GM10266 (cell line): ENCODE results near the gene APOL3.
"Not testable (repeated sequence)": the region's sequence is repeated elsewhere in the genome, so short reads cannot be mapped to it uniquely, and the experiment has no call there.

ENCODE experiments used
- DNase-seq: peaks from one replicate; pipeline ENCODE4 v3.0.0; 2012; ENCODE audit errors: extremely low spot score
- CTCF ChIP-seq: IDR thresholded peaks from 2 replicates; pipeline ENCODE4 v1.5.1; 2012; ENCODE audit warnings: mild to moderate bottlenecking, low read depth; ENCODE audit not compliant: control insufficient read depth, insufficient read depth; ENCODE audit errors: missing control alignments

APOL3 gene

GRCh38 chr22:36196254-36197064, 35.9 kb upstream of the APOL3 start:
- no peak for DNase-seq
- no peak for TF ChIP-seq CTCF

GRCh38 chr22:36194971-36195370, 34.4 kb upstream of the APOL3 start:
- TF ChIP-seq CTCF, result peak; percentile 62
- peak; percentile 34 for DNase-seq

GRCh38 chr22:36194385-36194784, 33.8 kb upstream of the APOL3 start:
- DNase-seq, result no peak
- TF ChIP-seq CTCF, result no peak

- TF ChIP-seq CTCF, result no peak
- DNase-seq, result no peak
Observed at GRCh38 chr22:36193577-36193976, 33.0 kb upstream of the APOL3 start.

GRCh38 chr22:36193171-36193570, 32.6 kb upstream of the APOL3 start:
- no peak for DNase-seq
- TF ChIP-seq CTCF, result no peak

GRCh38 chr22:36192542-36192941, 32.0 kb upstream of the APOL3 start:
- TF ChIP-seq CTCF, result no peak
- no peak for DNase-seq

- no peak for DNase-seq
- no peak for TF ChIP-seq CTCF
Observed at GRCh38 chr22:36191106-36191836, 30.7 kb upstream of the APOL3 start.

- DNase-seq, result not testable (repeated sequence)
Observed at GRCh38 chr22:36187862-36188261, 27.3 kb upstream of the APOL3 start.
